UCSD-AML1 (cell line): ENCODE data around the gene STRN3.
"Not testable (repeated sequence)": the region's sequence is repeated elsewhere in the genome, so short reads cannot be mapped to it uniquely, and the experiment has no call there.

Experiments used
- DNase-seq: peaks from one replicate; lab custom pipeline; 2025; ENCODE audit not compliant: unreplicated experiment; lab: John Stamatoyannopoulos, UW

Gene STRN3

GRCh38 chr14:30972036-30972732 lies 54.0 kb downstream of the STRN3 start:
- not testable (repeated sequence) for DNase-seq

- no peak for DNase-seq
These were observed 54.6 kb downstream of the STRN3 start for GRCh38 chr14:30971586-30971985.

GRCh38 chr14:30969796-30970195 lies 56.4 kb downstream of the STRN3 start:
- DNase-seq, result not testable (repeated sequence)

- peak; percentile 10 for DNase-seq
These were observed 58.6 kb downstream of the STRN3 start for GRCh38 chr14:30967364-30968098.

- DNase-seq, result peak; percentile 51
These were observed 59.5 kb downstream of the STRN3 start for GRCh38 chr14:30966415-30967363.

GRCh38 chr14:30965861-30966260 lies 60.3 kb downstream of the STRN3 start:
- not testable (repeated sequence) for DNase-seq

- not testable (repeated sequence) for DNase-seq
These were observed 63.6 kb downstream of the STRN3 start for GRCh38 chr14:30962537-30962936.

- no peak for DNase-seq
These were observed 64.8 kb downstream of the STRN3 start for GRCh38 chr14:30961330-30961729.

- DNase-seq, result no peak
These were observed 66.0 kb downstream of the STRN3 start for GRCh38 chr14:30960216-30960615.

- DNase-seq, result no peak
These were observed 67.4 kb downstream of the STRN3 start for GRCh38 chr14:30958555-30959407.

GRCh38 chr14:30957813-30958370 lies 68.3 kb downstream of the STRN3 start:
- no peak for DNase-seq

GRCh38 chr14:30949651-30950050 lies 76.5 kb downstream of the STRN3 start:
- DNase-seq, result no peak

GRCh38 chr14:30943694-30944093 lies 82.5 kb downstream of the STRN3 start:
- no peak for DNase-seq

- no peak for DNase-seq
These were observed 85.3 kb downstream of the STRN3 start for GRCh38 chr14:30940886-30941285.

GRCh38 chr14:30938617-30939016 lies 87.6 kb downstream of the STRN3 start:
- no peak for DNase-seq

- no peak for DNase-seq
These were observed 90.7 kb downstream of the STRN3 start for GRCh38 chr14:30935445-30935844.

- DNase-seq, result not testable (repeated sequence)
These were observed 92.2 kb downstream of the STRN3 start for GRCh38 chr14:30933937-30934336.

GRCh38 chr14:30928462-30928861 lies 97.7 kb downstream of the STRN3 start:
- DNase-seq, result no peak

- no peak for DNase-seq
These were observed 100.9 kb downstream of the STRN3 start for GRCh38 chr14:30925254-30925653.

- DNase-seq, result no peak
These were observed 104.4 kb downstream of the STRN3 start for GRCh38 chr14:30921788-30922187.
